Neutrophil (primary cell): ENCODE data around the gene CIAO1.

Experiments
- H3K27ac ChIP-seq: fragments of 200-600 bp; sonication (generic); 2 replicates; pipeline ENCODE4 v1.5.1; 2016; ENCODE audit warnings: mild to moderate bottlenecking, moderate library complexity
- H3K27me3 ChIP-seq: fragments of 200-600 bp; sonication (generic); 2 replicates; pipeline ENCODE4 v1.6.0; 2016; ENCODE audit warnings: mild to moderate bottlenecking
- H3K36me3 ChIP-seq: fragments of 200-600 bp; sonication (generic); 2 replicates; pipeline ENCODE4 v1.5.1; 2017
- H3K4me1 ChIP-seq, 2 experiments: fragments of 200-600 bp in 1 of 2; sonication (generic) in 1 of 2; 1 replicate in 1 of 2; 2 replicates in 1 of 2; pipeline versions ENCODE4 v1.5.1 to v1.6.1; 2013 to 2016; ENCODE audit warnings: low read depth in 1 of 2, low read length in 1 of 2, mild to moderate bottlenecking in 1 of 2, moderate library complexity in 1 of 2; ENCODE audit not compliant: control insufficient read depth in 1 of 2, insufficient read depth in 1 of 2
- H3K4me3 ChIP-seq, 2 experiments: fragments of 200-600 bp in 1 of 2; sonication (generic) in 1 of 2; 1 replicate in 1 of 2; 2 replicates in 1 of 2; pipeline ENCODE4 v1.5.1; 2013 to 2016; ENCODE audit warnings: low read depth in 1 of 2, low read length in 1 of 2, mild to moderate bottlenecking in 1 of 2, moderate library complexity in 1 of 2
- H3K9me3 ChIP-seq: fragments of 200-600 bp; sonication (generic); 2 replicates; pipeline ENCODE4 v1.5.1; 2016
- CTCF ChIP-seq: fragments of 200-600 bp; sonication (generic); IDR thresholded peaks from 2 replicates; pipeline ENCODE4 v1.5.1; 2016; ENCODE audit warnings: antibody characterized with exemption

The CIAO1 gene

GRCh38 chr2:96245609-96246390 is 20.2 kb upstream of the CIAO1 start:
- H3K4me1 ChIP-seq: peaks cover 64 to 73% of the 10 kb centered on the region in 2 experiments
- TF ChIP-seq CTCF: peak; percentile 70
- peak overlapping the region; percentile 5 to 31 for H3K4me3 ChIP-seq
- H3K36me3 ChIP-seq: peaks cover 28% of the 10 kb centered on the region
- H3K27ac ChIP-seq: peak overlapping the region; percentile 99
- no peaks in the 10 kb centered on the region for H3K9me3 ChIP-seq
- H3K27me3 ChIP-seq: no peaks in the 10 kb centered on the region

GRCh38 chr2:96247009-96247408 is 19.0 kb upstream of the CIAO1 start:
- TF ChIP-seq CTCF: no peak
- Histone ChIP-seq H3K9me3 (no peaks in the 10 kb centered on the region), H3K4me3 (no peak overlapping the region), H3K4me1 (peaks cover 52 to 61% of the 10 kb centered on the region in 2 experiments), H3K36me3 (peaks cover 39% of the 10 kb centered on the region), H3K27me3 (no peaks in the 10 kb centered on the region), H3K27ac (peak overlapping the region; percentile 99)

GRCh38 chr2:96247896-96248295 is 18.1 kb upstream of the CIAO1 start:
- H3K9me3 ChIP-seq: no peaks in the 10 kb centered on the region
- H3K27me3 ChIP-seq: no peaks in the 10 kb centered on the region
- TF ChIP-seq CTCF: no peak
- H3K27ac ChIP-seq: peak overlapping the region; percentile 99
- H3K4me3 ChIP-seq: no peak overlapping the region
- H3K4me1 ChIP-seq: peaks cover 43 to 52% of the 10 kb centered on the region in 2 experiments
- peaks cover 48% of the 10 kb centered on the region for H3K36me3 ChIP-seq

- Histone ChIP-seq H3K36me3 (peaks cover 55% of the 10 kb centered on the region), H3K27me3 (no peaks in the 10 kb centered on the region), H3K4me3 (no peak overlapping the region), H3K27ac (peak overlapping the region; percentile 99), H3K4me1 (peaks cover 36 to 45% of the 10 kb centered on the region in 2 experiments), H3K9me3 (no peaks in the 10 kb centered on the region)
- TF ChIP-seq CTCF: no peak
These were observed 17.4 kb upstream of the CIAO1 start for GRCh38 chr2:96248624-96249023.

- Histone ChIP-seq H3K9me3 (no peaks in the 10 kb centered on the region), H3K27me3 (no peaks in the 10 kb centered on the region), H3K4me1 (peaks cover 26 to 42% of the 10 kb centered on the region in 2 experiments), H3K36me3 (peaks cover 65% of the 10 kb centered on the region), H3K27ac (peak overlapping the region; percentile 99), H3K4me3 (no peak overlapping the region)
- no peak for TF ChIP-seq CTCF
These were observed 16.4 kb upstream of the CIAO1 start for GRCh38 chr2:96249654-96250053.
